Smooth muscle cell of the brain vasculature (primary cell): Measurements from ENCODE around the gene FBXO30.

Source experiments
- DNase-seq: peaks from one replicate; pipeline ENCODE4 v3.0.0-alpha.2; 2012; ENCODE audit warnings: low read depth, low spot score

Gene FBXO30, protein sequence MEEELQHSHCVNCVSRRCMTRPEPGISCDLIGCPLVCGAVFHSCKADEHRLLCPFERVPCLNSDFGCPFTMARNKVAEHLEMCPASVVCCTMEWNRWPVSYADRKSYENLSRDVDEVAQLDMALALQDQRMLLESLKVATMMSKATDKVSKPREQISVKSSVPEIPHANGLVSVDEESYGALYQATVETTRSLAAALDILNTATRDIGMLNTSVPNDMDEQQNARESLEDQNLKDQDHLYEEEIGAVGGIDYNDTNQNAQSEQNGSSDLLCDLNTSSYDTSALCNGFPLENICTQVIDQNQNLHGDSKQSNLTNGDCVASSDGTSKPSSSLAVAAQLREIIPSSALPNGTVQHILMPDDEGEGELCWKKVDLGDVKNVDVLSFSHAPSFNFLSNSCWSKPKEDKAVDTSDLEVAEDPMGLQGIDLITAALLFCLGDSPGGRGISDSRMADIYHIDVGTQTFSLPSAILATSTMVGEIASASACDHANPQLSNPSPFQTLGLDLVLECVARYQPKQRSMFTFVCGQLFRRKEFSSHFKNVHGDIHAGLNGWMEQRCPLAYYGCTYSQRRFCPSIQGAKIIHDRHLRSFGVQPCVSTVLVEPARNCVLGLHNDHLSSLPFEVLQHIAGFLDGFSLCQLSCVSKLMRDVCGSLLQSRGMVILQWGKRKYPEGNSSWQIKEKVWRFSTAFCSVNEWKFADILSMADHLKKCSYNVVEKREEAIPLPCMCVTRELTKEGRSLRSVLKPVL

DNA sequence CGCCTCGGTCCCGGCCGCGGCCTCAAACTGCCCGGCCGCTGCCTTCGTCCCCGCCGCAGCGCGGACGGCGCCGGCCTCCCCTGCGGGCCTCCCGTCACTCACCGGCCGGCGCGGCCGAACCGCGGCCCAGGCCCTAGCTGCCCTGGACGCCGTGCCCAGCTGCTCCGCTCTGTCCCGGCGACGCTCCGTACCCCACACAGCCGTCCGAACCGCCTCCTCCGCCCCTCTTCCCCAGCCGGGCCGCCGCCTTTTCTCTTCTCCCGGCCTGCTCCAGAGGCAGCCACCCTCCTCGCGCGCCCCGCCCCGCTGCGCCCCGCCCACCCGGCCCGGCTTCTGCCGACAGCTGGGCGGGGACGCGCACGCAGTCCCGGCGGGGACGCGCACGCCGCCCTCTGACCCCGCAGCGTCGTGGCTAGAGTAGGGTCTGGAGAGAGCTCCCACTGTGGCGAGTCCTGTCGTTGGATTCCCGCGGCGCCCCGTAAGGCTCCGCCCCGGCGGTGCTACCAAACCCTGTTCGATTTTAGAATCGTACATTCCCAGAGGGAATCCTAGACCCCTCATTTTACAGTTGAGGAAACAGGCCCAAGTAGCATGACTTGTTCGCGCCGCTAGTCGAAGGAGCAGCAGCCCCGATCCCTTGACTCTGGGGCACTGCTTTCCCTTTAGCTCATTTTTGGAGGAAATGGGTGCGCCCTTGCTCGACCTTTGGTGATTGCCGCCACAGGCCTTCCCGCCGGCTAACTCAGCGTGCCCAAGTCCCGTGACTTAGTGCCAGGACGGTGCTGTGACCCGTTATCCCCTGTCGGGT is at the start of gene FBXO30:
Gene FBXO30 (minus strand): TSS at position 295 of the 808 bp plus-strand sequence. CDS start 8,390 bp downstream, outside the sequence.
- peak; percentile 83 for DNase-seq

DNA sequence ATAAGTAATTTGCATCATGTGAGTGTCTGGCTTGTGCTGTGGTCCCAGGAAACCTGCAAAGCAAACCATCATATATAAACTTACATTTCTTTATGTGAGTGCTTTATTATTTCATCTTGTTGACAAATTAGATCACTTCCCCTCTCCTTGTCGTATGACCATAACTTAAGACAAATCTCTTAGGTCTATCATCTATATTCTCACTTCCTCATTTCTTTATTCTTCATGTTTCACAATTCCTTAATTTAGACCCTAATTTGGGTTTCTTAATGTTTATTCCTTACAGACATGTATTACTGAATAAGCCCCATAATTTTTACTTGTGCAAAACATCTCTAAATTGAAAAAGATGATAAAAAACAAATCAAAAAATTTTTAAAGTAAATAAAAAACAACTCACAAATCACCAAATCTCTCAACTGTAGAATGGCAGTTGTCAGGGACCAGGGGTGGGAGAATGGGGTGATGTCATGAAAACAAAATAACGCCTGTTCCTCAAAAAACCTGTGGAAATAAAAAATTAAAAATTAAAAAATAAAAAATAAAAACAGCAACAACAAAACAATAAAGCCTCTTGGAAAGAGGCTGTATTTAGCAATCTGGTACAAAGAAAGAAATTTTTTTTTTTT is 49.5 kb upstream of the FBXO30 start:
- DNase-seq, result no peak

DNA sequence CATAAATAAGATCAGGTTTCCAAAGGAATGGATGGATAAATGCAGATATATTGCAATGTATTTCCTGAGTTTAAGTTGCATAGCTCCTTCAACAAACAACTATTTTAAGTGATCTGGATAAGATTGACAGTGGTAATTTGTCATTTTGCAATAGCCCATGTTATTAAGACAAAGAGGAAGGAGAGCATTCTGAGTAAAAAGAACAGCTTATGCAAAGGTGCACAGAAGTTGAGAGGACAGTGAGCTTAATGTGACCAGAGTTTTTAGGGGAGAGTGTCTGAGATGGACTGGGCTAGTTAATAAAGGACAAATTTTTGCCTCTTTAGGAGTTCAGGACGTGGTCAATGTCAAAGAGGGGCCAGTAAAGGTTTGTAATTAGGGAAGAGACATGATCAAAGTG is 48.8 kb upstream of the FBXO30 start:
- no peak for DNase-seq

DNA sequence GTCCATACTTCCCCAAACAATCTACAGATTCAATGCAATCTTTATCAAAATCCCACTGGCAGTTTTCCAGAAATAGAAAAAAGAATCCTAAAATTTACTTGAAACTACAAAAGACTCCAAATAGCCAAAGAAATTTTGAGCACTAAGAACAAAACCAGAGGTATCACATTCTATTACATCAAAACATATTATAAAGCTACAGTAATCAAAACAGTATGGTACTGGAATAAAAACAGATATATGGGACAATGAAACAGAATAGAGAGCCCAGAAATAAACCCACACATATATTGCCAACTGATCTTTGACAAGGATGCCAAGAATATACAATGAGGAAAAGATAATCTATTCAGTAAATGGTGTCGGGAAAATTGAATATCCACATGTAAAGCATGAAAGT is 46.0 kb upstream of the FBXO30 start:
- DNase-seq, result no peak

DNA sequence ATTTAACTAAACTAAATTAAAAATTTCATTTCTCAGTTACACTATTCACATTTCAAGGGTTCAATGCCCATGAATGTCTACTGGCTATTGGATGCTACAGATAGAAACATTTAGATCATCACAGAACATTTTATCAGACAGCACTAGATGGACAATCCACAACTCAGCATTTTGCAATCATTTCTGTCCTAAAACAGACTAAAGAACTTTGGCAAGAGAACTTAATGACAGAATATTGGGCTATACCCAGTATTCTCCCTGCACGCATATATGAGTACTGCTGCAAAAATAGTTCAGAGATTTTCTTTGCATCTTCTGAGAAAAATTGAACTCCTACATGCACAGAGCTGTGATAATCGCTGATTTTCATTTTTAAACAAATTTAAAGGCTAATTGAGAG is 36.1 kb upstream of the FBXO30 start:
- no peak for DNase-seq

DNA sequence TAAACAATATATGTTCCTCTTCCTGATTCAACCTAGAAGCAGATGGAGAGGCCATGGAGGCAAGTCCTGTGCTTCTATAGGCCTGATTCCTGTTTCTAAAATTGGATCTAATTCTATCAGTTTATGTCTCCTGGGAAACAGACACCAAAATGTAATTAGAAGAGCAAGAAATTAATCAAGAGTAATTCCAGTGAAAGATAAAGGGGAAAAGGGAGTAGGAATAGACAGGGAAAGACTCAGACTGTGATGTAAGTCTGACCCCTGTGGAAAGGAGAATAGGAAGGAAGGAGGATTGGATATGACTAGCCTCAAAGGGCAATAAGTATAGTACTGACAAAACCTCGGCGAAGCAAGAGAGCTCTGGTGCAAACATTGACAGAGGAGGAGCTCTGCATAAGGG is 33.9 kb upstream of the FBXO30 start:
- no peak for DNase-seq

DNA sequence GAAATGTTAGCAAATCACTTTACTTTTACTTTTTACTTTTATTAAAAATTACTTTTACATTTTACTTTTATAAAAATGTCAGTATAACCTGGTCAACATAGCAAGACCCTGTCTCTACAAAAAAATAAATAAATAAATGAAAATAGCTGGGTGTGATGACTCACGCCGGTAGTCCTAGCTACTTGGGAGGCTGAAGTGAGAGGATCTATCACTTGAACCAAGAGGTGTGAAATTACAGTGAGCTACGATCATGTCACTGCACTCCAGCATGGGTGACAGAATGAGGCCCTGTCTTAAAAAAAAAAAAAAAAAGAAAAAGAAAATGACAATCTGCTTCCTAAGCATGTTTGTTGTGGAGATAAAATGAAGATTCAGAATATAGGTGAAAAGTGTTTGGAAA is 31.0 kb upstream of the FBXO30 start:
- no peak for DNase-seq

DNA sequence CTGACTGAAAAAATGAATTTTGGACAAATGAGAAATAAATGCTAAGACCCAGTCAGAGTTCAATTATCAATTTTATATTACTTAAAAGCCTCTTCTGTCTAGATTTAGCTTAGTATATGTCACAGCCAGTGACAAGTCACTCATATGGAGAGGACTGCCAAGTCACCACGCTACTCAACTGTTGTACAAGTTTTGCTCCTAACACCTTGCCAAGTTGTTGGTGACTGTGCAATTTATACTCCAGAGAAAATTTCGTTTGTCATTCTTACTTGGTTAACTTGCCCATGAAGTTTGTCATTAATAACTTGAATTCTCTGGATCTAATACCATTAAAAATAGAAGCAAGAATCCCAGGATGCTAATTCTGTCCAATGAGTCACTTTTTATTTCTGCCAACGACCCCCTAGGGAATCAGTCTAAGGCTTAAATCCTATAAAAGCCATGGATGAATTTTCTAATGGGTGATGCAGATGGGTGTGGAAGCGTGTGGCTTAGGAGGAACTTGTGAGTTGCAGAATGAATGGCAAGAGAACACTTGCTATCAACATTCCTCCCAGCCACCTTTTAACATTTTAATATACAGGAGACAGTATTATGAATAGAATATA is 30.4 kb upstream of the FBXO30 start:
- DNase-seq, result peak; percentile 3

DNA sequence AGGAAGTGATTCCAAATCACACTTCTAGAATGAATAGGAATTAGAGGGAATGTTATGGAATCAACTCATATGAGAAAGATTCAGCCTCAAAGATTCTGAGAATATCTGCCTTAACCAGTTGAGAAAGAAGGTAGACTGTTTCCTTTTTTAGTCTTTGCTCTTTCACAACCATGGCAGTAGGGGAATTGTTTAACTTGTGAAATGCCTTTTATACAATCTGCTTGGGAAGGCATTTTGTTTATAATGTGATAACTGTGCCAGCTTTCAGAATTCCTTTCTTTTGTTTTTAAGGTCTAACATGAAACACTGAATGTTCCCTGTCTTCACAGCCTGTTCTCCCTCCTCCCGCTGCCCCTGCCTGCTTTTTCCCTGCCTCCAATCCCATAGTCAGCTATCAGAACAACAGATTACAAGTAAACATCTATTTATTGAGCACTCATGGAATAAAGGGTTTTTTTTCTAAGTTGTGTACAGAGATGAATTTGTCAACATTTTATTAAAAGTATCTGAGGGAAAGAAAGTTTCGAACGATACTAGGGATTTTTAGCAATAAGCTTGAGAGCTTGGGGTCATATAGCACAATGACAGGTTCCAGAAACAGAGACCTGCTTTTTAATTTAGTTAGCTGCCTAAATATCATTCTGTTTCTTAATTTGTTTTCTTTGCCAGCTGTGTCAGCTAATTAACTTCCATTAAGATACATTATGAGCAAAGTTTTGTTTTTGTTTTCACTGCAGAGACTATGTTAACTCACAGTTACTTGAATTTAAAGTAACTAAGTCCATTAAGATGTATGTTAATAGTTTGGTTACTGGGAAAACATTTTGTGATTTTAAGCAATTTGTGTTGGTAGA is 28.3 kb upstream of the FBXO30 start:
- no peak for DNase-seq

DNA sequence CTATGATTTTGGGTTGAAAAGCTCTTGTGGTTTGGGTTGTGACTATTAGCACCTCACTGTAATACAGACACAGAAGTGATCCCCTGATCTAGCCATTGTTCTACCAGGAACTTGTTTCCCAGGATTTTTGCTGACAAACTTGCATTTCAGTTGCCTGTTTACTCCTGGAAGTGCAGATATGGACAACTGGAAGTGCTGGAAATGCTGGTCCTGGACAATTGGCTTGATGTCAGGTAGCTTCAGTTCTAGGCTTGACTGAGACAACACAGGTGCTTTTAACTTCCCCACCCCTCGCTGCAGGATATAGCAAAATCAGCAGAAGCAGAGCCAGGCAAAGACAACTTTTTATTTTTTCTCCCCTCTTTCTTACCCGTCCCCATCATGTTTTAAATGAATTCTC is 27.1 kb upstream of the FBXO30 start:
- DNase-seq, result no peak

DNA sequence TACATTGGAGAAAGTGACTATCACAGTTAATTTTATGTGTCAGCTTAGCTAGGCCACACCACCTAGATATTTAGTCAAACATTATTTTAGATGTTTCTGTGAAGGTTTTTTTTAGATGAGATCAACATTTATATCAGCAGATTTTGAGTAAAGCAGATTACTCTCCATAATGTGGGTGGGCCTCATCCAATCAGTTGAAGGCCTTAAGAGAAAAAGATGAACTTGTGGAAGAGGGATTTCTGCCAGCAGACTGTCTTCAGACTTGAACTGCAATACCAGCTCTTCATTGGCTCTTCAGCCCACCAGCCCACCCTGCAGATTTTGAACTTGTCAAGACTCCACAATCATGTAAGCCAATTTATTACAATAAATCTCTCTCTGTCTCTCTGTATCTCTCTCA is 25.1 kb upstream of the FBXO30 start:
- DNase-seq, result no peak

DNA sequence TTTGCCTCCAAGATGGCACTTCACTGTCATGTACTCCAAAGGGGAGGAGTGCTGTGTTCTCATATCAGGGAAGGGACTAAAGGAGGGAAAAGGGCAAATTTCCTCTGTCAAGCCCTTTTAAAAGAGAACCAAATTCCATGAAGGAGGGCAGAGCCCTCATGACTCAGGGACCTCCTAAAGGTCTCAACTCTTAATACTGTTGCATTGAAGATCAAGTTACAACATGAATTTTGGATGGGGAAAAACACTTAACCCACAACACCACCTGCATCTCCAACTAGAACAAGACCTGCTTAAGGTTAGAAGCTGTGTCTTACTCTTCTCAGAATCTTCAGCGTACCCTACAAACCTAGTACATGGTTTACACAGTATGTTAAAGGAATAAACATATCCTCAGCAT is 23.7 kb upstream of the FBXO30 start:
- no peak for DNase-seq

DNA sequence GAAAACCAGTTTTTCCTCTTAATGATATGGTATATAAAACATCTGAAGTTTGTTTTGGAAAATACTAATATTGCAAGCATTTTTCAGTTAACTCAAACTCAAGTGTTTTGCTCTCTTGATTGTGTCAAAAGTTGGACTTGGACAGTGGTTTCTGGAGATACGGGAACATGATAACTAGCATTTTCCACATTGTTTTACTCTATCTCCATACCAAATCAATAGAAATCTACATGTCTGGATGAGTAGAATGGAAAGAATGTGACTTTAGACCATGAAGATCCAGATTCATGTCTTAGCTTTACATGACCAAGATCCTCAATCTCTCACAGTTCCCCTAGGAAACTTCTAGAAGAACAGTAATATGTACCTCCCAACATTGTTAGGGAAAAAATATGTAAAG is 22.2 kb upstream of the FBXO30 start:
- no peak for DNase-seq

DNA sequence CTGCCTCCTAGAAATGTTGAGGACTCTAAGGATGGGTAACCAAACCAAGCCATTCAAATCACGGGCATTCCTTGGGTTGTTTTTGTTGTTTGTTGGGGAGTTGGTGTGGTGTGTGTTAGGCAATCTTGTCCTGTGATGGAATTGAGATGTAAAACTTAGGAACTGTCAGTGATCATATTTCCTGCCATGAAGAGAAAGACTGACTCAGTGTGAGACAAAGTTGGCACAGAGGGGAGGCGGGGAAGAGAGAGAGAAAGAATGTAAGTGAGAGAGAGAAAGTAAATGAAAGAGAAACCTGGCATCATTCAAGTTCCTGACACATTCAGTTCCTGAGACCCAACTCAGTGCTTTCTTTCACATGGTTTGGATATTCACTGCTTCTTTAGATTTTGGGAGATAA is 21.6 kb upstream of the FBXO30 start:
- peak; percentile 4 for DNase-seq

DNA sequence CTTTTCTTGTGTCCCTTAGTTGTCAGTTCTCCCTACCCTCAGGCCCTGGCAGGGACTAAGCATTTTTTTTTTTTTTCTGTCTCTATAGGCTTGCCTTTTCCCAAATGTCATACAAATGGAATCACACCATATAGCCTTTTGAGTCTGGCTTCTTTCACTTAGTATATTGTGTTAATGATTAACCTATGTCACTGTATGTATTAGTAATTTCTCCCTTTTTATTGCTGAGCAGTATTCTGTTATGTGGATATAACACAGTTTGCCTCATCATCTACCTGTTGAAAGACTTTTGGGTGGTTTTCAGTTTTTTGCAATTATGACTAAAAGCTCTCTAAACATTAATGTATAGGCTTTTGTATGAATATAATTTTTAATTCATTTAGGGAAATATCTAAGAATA is 16.0 kb upstream of the FBXO30 start:
- DNase-seq, result no peak

DNA sequence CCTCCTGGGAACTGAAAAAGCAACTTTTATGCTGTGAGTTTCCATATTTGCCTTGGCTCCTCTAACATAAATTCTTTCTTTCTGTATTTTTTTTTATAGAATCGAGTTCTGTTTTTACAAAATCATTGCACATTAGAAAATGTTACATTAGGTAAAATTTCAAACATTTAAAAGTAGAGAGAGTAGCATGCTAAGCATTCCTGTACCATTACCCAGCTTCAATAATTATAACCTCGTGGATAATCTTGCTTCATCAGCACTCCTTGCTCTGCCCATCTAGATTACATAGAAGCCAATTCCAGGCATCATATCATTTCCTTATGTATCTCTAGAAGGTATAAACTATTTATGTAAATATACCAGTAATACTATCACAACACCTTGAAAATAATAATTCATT is 15.4 kb upstream of the FBXO30 start:
- DNase-seq, result no peak

DNA sequence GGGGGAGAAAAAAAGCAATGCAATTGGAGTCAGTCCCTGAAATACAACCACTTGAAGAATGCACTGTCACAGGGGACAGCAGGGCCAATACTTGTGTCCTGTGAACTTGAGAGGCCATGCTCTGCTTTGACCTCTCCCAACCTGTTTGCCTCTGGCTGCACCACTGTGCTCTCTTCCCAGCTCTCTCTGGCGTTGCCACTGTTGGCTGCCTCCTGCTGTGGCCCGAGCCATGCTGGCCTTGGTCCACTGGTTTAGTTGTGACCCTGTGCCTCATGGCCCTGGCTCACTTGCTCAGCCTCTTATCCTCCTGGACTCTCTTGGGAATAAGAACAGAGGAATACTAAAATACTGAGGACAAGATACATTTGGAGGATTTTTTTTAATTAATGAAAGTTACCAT is 14.5 kb upstream of the FBXO30 start:
- DNase-seq, result no peak

DNA sequence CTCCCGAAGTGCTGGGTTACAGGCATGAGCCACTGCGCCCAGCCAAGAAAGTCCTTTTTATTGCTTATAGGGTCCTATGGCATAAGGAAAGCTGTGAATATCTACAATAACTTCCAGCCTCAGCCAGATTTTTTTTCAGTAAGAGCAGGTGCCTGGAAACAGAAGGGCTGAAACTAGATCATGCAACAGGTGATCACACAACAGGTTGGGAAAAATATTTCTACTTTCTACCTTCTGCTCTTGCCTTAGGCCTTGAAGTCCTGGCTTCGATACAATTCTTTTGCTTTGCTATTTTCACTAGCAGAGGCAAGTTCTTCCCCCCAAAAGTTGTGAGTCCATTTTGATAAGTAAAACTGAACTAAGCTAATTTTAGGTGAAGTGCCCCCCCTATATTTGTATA is 9.7 kb upstream of the FBXO30 start:
- no peak for DNase-seq

DNA sequence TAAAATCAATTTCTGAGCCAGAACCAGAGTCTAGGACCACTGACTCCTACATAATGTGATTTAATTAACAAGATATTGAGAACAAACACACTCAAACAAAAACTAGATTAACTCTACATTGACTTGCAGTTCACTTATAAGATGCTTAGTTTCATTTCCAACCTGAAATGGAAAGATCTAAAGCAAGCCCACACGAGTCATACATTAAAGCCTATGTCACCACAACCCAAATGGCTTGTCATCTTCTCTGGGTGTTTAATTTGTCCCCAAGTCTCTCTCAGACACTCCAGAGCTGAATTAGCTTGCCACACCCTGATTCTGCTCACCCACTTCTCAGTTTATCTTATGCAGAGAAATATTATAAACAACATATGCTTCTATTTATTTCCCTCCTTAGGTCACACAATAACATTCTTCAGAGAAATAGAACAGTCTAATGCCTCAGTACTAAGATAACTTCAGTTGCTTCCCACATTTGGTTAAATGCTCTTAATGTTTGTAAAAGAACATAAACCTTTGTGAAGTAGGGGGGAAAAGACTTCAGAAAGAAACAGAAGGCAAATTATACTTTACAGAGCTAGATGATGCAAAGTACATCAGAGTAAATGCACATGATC is 8.8 kb upstream of the FBXO30 start:
- no peak for DNase-seq

DNA sequence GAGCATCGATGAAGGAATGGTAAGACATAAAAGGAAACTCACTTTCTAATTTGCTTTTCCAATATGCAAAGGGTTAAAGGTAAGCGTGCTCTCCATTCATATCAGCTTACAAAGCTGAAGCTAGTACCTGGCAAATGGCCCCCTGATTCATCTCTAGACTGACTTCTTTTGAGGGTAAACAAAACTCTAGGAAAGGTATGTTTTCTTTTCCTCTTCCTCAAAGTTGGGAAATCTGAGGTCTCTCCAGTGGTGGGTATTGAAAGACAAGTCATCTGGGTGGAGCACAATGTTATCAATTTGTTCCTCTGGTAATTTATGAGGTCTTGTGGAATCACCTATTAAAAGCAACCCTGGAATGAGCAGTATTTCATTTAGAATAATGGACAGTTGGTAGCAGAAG is 7.9 kb upstream of the FBXO30 start:
- DNase-seq, result no peak
